HUES6 (cell line): Measurements from ENCODE around the gene BTN3A1.
"Not testable (repeated sequence)": the region's sequence is repeated elsewhere in the genome, so short reads cannot be mapped to it uniquely, and the experiment has no call there.

Experiments
- H3K27ac ChIP-seq: 2 replicates; pipeline ENCODE4 v1.7.0; 2013; ENCODE audit warnings: low read depth, mild to moderate bottlenecking, low read length, inconsistent platforms
- H3K27me3 ChIP-seq: 2 replicates; pipeline ENCODE4 v1.6.1; 2013; ENCODE audit warnings: low read length; ENCODE audit not compliant: control insufficient read depth, insufficient read depth
- H3K36me3 ChIP-seq: 2 replicates; pipeline ENCODE4 v1.6.1; 2013; ENCODE audit warnings: low read length; ENCODE audit not compliant: control insufficient read depth, insufficient read depth
- H3K4me1 ChIP-seq: 2 replicates; pipeline ENCODE4 v1.6.1; 2013; ENCODE audit warnings: low read length; ENCODE audit not compliant: control insufficient read depth, insufficient read depth
- H3K4me3 ChIP-seq: 2 replicates; pipeline ENCODE4 v1.5.1; 2013; ENCODE audit warnings: low read depth, low read length
- H3K9ac ChIP-seq: one replicate; pipeline ENCODE4 v1.6.1; 2013; ENCODE audit warnings: mild to moderate bottlenecking, low read length
- H3K9me3 ChIP-seq: 2 replicates; pipeline ENCODE4 v1.6.1; 2013; ENCODE audit warnings: low read depth, low read length; ENCODE audit not compliant: control insufficient read depth, insufficient read depth

BTN3A1 gene

DNA sequence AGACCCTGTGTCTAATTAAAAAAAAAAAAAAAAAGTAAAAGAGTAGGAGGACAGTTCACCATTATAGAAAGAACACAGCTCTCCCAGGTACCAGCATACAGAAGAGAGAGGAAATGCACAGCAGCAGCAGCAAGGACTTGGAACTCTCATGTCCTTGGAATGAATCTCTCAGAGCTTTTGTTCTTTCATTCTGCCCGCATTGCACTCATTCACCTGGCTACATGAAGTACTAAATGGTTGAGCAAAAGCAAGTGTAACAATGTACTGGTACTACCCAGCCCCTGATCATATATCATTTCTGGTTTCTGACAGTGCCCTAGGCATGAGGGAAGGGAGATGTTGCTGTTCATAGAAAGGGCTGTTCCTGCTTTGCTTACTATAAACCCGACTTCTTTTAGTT, 26.1 kb downstream of the BTN3A1 start:
- Histone ChIP-seq H3K9me3 (peaks cover 11% of the 10 kb centered on the region; the same call in 1 of the 2 replicates), H3K4me3 (no peak overlapping the region), H3K9ac (no peak overlapping the region), H3K36me3 (peaks cover 56% of the 10 kb centered on the region), H3K27me3 (no peaks in the 10 kb centered on the region), H3K27ac (no peak overlapping the region), H3K4me1 (no peaks in the 10 kb centered on the region)

DNA sequence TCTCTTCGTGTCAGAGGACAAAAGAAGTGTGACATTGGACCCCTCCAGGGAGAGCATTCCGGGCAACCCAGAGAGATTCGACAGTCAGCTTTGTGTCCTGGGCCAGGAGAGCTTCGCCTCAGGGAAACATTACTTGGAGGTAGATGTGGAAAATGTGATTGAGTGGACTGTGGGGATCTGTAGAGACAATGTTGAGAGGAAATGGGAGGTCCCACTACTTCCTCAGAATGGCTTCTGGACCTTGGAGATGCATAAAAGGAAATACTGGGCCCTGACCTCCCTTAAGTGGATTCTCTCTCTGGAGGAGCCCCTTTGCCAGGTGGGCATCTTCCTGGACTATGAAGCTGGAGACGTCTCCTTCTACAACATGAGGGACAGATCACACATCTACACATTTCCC, 28.7 kb downstream of the BTN3A1 start:
- no peak overlapping the region for H3K4me3 ChIP-seq
- no peaks in the 10 kb centered on the region for H3K4me1 ChIP-seq
- no peak overlapping the region for H3K9ac ChIP-seq
- H3K27ac ChIP-seq, result no peak overlapping the region
- no peaks in the 10 kb centered on the region for H3K27me3 ChIP-seq
- peaks cover 53% of the 10 kb centered on the region for H3K36me3 ChIP-seq
- H3K9me3 ChIP-seq, result peaks cover 26% of the 10 kb centered on the region

GRCh38 chr6:26431258-26432172, 29.4 kb downstream of the BTN3A1 start:
- peaks cover 26% of the 10 kb centered on the region for H3K9me3 ChIP-seq
- no peak overlapping the region for H3K4me3 ChIP-seq

GRCh38 chr6:26432627-26433201, 30.6 kb downstream of the BTN3A1 start:
- H3K4me1 ChIP-seq, result no peaks in the 10 kb centered on the region
- H3K9ac ChIP-seq, result no peak overlapping the region
- H3K27ac ChIP-seq, result no peak overlapping the region
- no peak overlapping the region for H3K4me3 ChIP-seq
- H3K36me3 ChIP-seq, result peaks cover 42% of the 10 kb centered on the region
- peaks cover 26% of the 10 kb centered on the region for H3K9me3 ChIP-seq
- H3K27me3 ChIP-seq, result no peaks in the 10 kb centered on the region

More at GRCh38 chr6:26431258-26432172, 29.4 kb downstream of the BTN3A1 start:
- H3K27ac ChIP-seq, result no peak overlapping the region
- H3K9ac ChIP-seq, result no peak overlapping the region
- H3K36me3 ChIP-seq, result peaks cover 53% of the 10 kb centered on the region
- H3K4me1 ChIP-seq, result no peaks in the 10 kb centered on the region
- H3K27me3 ChIP-seq, result no peaks in the 10 kb centered on the region

- not testable (repeated sequence) for H3K4me1 ChIP-seq, H3K4me3 ChIP-seq, H3K27ac ChIP-seq, H3K27me3 ChIP-seq, H3K9ac ChIP-seq
- peaks cover 36% of the 10 kb centered on the region for H3K36me3 ChIP-seq
- peaks cover 26% of the 10 kb centered on the region for H3K9me3 ChIP-seq
Observed at GRCh38 chr6:26433680-26434079, 31.6 kb downstream of the BTN3A1 start.

DNA sequence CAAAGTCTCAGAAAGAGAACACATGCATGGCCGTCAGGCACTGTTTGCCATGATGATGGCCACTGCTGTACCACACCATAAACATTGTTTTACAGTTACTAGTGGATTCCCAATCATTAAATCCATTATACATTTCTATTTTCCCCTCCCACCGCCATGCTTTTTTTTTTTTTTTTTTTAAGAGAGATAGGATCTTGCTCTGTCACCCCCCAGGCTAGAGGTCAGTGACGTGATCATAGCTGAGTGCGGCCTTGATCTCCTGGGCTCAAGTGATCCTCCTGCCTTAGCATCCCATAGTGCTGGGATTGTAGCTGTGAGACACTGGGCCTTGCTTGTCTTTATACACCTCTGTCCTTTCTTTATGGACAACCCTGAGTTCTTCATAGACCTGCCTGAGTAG, 33.9 kb downstream of the BTN3A1 start:
- Histone ChIP-seq H3K9ac (no peak overlapping the region), H3K27me3 (no peaks in the 10 kb centered on the region), H3K36me3 (peaks cover 18% of the 10 kb centered on the region), H3K27ac (no peak overlapping the region), H3K9me3 (peaks cover 26% of the 10 kb centered on the region), H3K4me3 (no peak overlapping the region), H3K4me1 (no peaks in the 10 kb centered on the region)

- H3K4me1 ChIP-seq, result no peaks in the 10 kb centered on the region
- H3K9me3 ChIP-seq, result peaks cover 20% of the 10 kb centered on the region
- no peaks in the 10 kb centered on the region for H3K27me3 ChIP-seq
- no peak overlapping the region for H3K27ac ChIP-seq
- peaks cover 3% of the 10 kb centered on the region; the same call in 1 of the 2 replicates for H3K36me3 ChIP-seq
- no peak overlapping the region for H3K4me3 ChIP-seq
- no peak overlapping the region for H3K9ac ChIP-seq
Observed at GRCh38 chr6:26437550-26437949, 35.5 kb downstream of the BTN3A1 start.

GRCh38 chr6:26438000-26438399, 35.9 kb downstream of the BTN3A1 start:
- no peaks in the 10 kb centered on the region for H3K27me3 ChIP-seq

GRCh38 chr6:26439151-26440125, 37.4 kb downstream of the BTN3A1 start:
- Histone ChIP-seq H3K27me3 (no peaks in the 10 kb centered on the region), H3K36me3 (no peaks in the 10 kb centered on the region), H3K4me3 (no peak overlapping the region), H3K9ac (no peak overlapping the region), H3K4me1 (no peaks in the 10 kb centered on the region), H3K9me3 (peaks cover 9% of the 10 kb centered on the region), H3K27ac (no peak overlapping the region)

More at GRCh38 chr6:26438000-26438399, 35.9 kb downstream of the BTN3A1 start:
- Histone ChIP-seq H3K36me3 (no peaks in the 10 kb centered on the region), H3K9ac (no peak overlapping the region), H3K27ac (no peak overlapping the region), H3K9me3 (peaks cover 15% of the 10 kb centered on the region), H3K4me3 (no peak overlapping the region), H3K4me1 (no peaks in the 10 kb centered on the region)

- H3K9me3 ChIP-seq, result no peaks in the 10 kb centered on the region
- H3K4me3 ChIP-seq, result no peak overlapping the region
- no peaks in the 10 kb centered on the region for H3K4me1 ChIP-seq
- no peaks in the 10 kb centered on the region for H3K27me3 ChIP-seq
- no peaks in the 10 kb centered on the region for H3K36me3 ChIP-seq
- H3K9ac ChIP-seq, result no peak overlapping the region
- no peak overlapping the region for H3K27ac ChIP-seq
Observed at GRCh38 chr6:26440977-26441358, 38.9 kb downstream of the BTN3A1 start.
